ENCODE data around the gene DNM2.
"Not testable (repeated sequence)": the region's sequence is repeated elsewhere in the genome, so short reads cannot be mapped to it uniquely, and the experiment has no call there.

Gene DNM2

DNA sequence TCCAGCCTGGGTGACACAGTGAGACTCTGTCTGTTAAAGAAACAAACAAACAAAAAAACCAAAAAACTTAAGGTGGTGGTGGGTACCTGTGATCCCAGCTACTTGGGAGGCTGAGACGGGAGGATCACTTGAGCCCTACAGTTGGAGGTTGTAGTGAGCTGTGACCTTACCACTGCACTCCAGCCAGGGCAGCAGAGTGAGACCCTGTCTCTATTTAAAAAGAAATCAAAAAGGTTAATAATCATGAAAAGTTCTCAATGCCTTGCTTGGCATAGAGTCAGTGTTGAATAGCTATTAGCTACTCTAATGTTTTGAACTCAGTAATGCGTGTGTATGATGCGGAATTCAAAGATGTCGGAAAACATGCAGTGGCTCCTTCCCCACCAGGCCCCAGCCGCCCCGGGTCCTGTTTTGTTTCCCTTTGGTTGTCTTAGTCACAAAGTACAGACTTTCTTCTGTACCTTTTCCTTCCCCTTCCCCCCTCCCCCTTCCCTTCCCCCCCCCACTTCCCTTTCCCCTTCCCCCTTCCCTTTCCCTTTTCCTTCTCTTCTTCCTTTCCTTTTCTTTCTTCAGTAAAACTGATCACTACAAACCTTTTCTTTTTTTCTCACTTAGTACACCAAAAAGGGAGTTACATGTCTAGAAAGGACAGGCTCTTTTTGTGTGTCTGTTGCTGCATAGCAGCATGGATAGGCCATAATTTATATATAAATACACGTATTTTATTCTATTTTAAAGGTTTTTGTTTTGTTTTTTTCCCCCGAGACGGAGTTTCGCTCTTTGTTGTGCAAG, 35.2 kb downstream of the DNM2 start:
- Histone ChIP-seq H3K18ac (ENCODE audit: low read length) (no peak overlapping the region), H2BK5ac (ENCODE audit: low read length) (no peak overlapping the region), H3K4ac (ENCODE audit: low read length) (no peak overlapping the region), H3K79me1 (ENCODE audit: low read depth, low read length) (peaks cover 14% of the 10 kb centered on the region), H3K9ac (ENCODE audit: low read depth, low read length, poor library complexity) (no peak overlapping the region), H3K4me3 (ENCODE audit: low read length in 2 of 2) (no peak overlapping the region), H3K23ac (ENCODE audit: low read depth, low read length, poor library complexity) (no peak overlapping the region), H4K8ac (ENCODE audit: low read depth, low read length) (no peak overlapping the region), H3K4me2 (ENCODE audit: insufficient read depth, low read length, poor library complexity, severe bottlenecking) (no peak overlapping the region), H2AK5ac (ENCODE audit: low read depth, low read length) (no peak overlapping the region), H2BK12ac (ENCODE audit: low read length) (no peak overlapping the region), H2BK120ac (ENCODE audit: low read depth, low read length) (no peak overlapping the region), H3K27me3 (ENCODE audit: control insufficient read depth in 3 of 3, insufficient read depth in 3 of 3, low read depth in 1 of 3, low read length in 3 of 3) (no peaks in the 10 kb centered on the region), H3K14ac (ENCODE audit: low read length) (no peak overlapping the region), H3K4me1 (ENCODE audit: control insufficient read depth in 2 of 2, insufficient read depth in 1 of 2, low read depth in 1 of 2, low read length in 2 of 2) (no peaks in the 10 kb centered on the region), H4K91ac (ENCODE audit: low read depth, low read length, poor library complexity) (no peak overlapping the region), H2AFZ (ENCODE audit: low read length) (no peak overlapping the region), H3K27ac (replicated peaks; ENCODE audit: low read length) (no peak overlapping the region), H3K9me3 (replicated peaks in 1 of 2; ENCODE audit: control insufficient read depth in 2 of 2, insufficient read depth in 1 of 2, low read depth in 1 of 2, low read length in 2 of 2) (peaks cover 0 to 2% of the 10 kb centered on the region in 2 donors), H2BK15ac (ENCODE audit: low read length) (no peak overlapping the region), H3K36me3 (replicated peaks in 1 of 2; ENCODE audit: control insufficient read depth in 2 of 2, insufficient read depth in 2 of 2, low read length in 2 of 2) (peaks cover 3 to 4% of the 10 kb centered on the region in 2 donors)
- WGBS, 2 donors (ENCODE audit: extremely low coverage in 2 of 2, insufficient read length in 2 of 2, insufficient replicate concordance in 1 of 2): no CpG with 5 or more reads among the region's 10 CpGs
- DNase-seq (ENCODE audit: low spot score): no peak

DNA sequence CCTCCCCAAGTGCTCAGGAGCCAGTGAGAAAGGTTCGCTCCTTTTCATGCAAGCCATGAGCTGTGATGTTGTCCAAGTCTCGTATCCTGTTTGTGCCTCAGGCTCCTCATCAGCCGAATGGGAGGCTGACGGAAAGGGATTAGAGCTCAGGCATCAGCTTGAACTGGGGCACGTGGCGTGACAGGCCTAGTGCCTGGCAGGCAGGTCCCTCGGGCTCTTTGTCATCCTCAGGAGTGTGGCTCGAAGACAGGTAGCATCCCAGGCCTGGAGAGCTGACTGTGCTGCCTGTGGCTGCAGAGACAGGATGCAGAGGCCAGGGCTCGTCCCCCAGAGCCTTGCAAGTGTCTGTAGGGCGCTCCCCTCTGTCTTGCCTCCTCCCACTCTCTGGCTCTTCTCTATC, 38.5 kb downstream of the DNM2 start:
- H4K91ac ChIP-seq (ENCODE audit: low read depth, low read length, poor library complexity): no peak overlapping the region
- peaks cover 10% of the 10 kb centered on the region for H3K79me1 ChIP-seq (ENCODE audit: low read depth, low read length)
- no peak overlapping the region for H3K14ac ChIP-seq (ENCODE audit: low read length)
- no peak overlapping the region for H3K27ac ChIP-seq (replicated peaks; ENCODE audit: low read length)
- H2AFZ ChIP-seq (ENCODE audit: low read length): no peak overlapping the region
- no peak overlapping the region for H2BK5ac ChIP-seq (ENCODE audit: low read length)
- peaks cover 5 to 7% of the 10 kb centered on the region in 2 donors for H3K36me3 ChIP-seq (replicated peaks in 1 of 2; ENCODE audit: control insufficient read depth in 2 of 2, insufficient read depth in 2 of 2, low read length in 2 of 2)
- peak overlapping the region; percentile 55 for H3K9ac ChIP-seq (ENCODE audit: low read depth, low read length, poor library complexity)
- no peak overlapping the region for H2BK12ac ChIP-seq (ENCODE audit: low read length)
- WGBS, 2 donors (ENCODE audit: extremely low coverage in 2 of 2, insufficient read length in 2 of 2, insufficient replicate concordance in 1 of 2): no CpG with 5 or more reads among the region's 10 CpGs
- H3K23ac ChIP-seq (ENCODE audit: low read depth, low read length, poor library complexity): peak overlapping the region; percentile 92
- peak overlapping the region; percentile 0 for H3K18ac ChIP-seq (ENCODE audit: low read length)
- no peak overlapping the region for H3K4me2 ChIP-seq (ENCODE audit: insufficient read depth, low read length, poor library complexity, severe bottlenecking)
- no peaks in the 10 kb centered on the region for H3K27me3 ChIP-seq (ENCODE audit: control insufficient read depth in 3 of 3, insufficient read depth in 3 of 3, low read depth in 1 of 3, low read length in 3 of 3)
- DNase-seq (ENCODE audit: low spot score): no peak
- H3K4ac ChIP-seq (ENCODE audit: low read length): no peak overlapping the region
- no peak overlapping the region for H2BK120ac ChIP-seq (ENCODE audit: low read depth, low read length)
- peaks cover 0 to 2% of the 10 kb centered on the region in 2 donors for H3K9me3 ChIP-seq (replicated peaks in 1 of 2; ENCODE audit: control insufficient read depth in 2 of 2, insufficient read depth in 1 of 2, low read depth in 1 of 2, low read length in 2 of 2)
- H2BK15ac ChIP-seq (ENCODE audit: low read length): no peak overlapping the region
- H4K8ac ChIP-seq (ENCODE audit: low read depth, low read length): no peak overlapping the region
- no peak overlapping the region for H3K4me3 ChIP-seq (ENCODE audit: low read length in 2 of 2)
- no peak overlapping the region for H2AK5ac ChIP-seq (ENCODE audit: low read depth, low read length)
- peaks cover 0 to 10% of the 10 kb centered on the region in 2 donors for H3K4me1 ChIP-seq (ENCODE audit: control insufficient read depth in 2 of 2, insufficient read depth in 1 of 2, low read depth in 1 of 2, low read length in 2 of 2)

DNA sequence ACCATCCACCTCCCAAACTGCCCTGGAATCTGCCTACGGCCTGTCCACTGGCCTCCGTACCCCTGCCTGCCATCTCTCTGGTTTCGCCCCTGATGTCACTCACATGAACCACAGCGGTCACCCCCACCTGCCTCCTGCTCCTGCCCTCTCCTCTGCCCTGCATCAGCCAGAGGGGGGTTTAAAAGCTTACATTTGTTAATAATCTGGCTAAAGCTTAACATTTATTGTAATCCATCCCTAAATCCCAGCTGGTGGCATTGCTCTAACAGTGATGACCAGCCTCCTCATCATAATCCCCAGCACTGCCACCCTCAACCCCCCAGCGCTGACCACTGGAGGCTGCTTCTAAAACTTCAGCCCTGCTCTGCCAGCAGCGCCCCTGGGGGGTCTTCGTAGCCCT, 38.9 kb downstream of the DNM2 start:
- no CpG with 5 or more reads among the region's 7 CpGs for WGBS, 2 donors (ENCODE audit: extremely low coverage in 2 of 2, insufficient read length in 2 of 2, insufficient replicate concordance in 1 of 2)
- Histone ChIP-seq H3K4ac (ENCODE audit: low read length) (no peak overlapping the region), H2BK5ac (ENCODE audit: low read length) (no peak overlapping the region), H3K4me2 (ENCODE audit: insufficient read depth, low read length, poor library complexity, severe bottlenecking) (no peak overlapping the region), H3K36me3 (replicated peaks in 1 of 2; ENCODE audit: control insufficient read depth in 2 of 2, insufficient read depth in 2 of 2, low read length in 2 of 2) (peaks cover 9 to 11% of the 10 kb centered on the region in 2 donors), H2BK12ac (ENCODE audit: low read length) (no peak overlapping the region), H4K91ac (ENCODE audit: low read depth, low read length, poor library complexity) (no peak overlapping the region), H3K23ac (ENCODE audit: low read depth, low read length, poor library complexity) (peak overlapping the region; percentile 92), H3K27me3 (ENCODE audit: control insufficient read depth in 3 of 3, insufficient read depth in 3 of 3, low read depth in 1 of 3, low read length in 3 of 3) (no peaks in the 10 kb centered on the region), H4K8ac (ENCODE audit: low read depth, low read length) (no peak overlapping the region), H2AFZ (ENCODE audit: low read length) (no peak overlapping the region), H3K27ac (replicated peaks; ENCODE audit: low read length) (no peak overlapping the region), H2AK5ac (ENCODE audit: low read depth, low read length) (no peak overlapping the region), H3K79me1 (ENCODE audit: low read depth, low read length) (peaks cover 10% of the 10 kb centered on the region), H3K9me3 (replicated peaks in 1 of 2; ENCODE audit: control insufficient read depth in 2 of 2, insufficient read depth in 1 of 2, low read depth in 1 of 2, low read length in 2 of 2) (peaks cover 0 to 3% of the 10 kb centered on the region in 2 donors), H3K4me3 (ENCODE audit: low read length in 2 of 2) (no peak overlapping the region), H3K14ac (ENCODE audit: low read length) (no peak overlapping the region), H3K4me1 (ENCODE audit: control insufficient read depth in 2 of 2, insufficient read depth in 1 of 2, low read depth in 1 of 2, low read length in 2 of 2) (peaks cover 0 to 10% of the 10 kb centered on the region in 2 donors), H3K18ac (ENCODE audit: low read length) (no peak overlapping the region), H2BK120ac (ENCODE audit: low read depth, low read length) (no peak overlapping the region), H2BK15ac (ENCODE audit: low read length) (no peak overlapping the region), H3K9ac (ENCODE audit: low read depth, low read length, poor library complexity) (peak overlapping the region; percentile 55)
- no peak for DNase-seq (ENCODE audit: low spot score)

DNA sequence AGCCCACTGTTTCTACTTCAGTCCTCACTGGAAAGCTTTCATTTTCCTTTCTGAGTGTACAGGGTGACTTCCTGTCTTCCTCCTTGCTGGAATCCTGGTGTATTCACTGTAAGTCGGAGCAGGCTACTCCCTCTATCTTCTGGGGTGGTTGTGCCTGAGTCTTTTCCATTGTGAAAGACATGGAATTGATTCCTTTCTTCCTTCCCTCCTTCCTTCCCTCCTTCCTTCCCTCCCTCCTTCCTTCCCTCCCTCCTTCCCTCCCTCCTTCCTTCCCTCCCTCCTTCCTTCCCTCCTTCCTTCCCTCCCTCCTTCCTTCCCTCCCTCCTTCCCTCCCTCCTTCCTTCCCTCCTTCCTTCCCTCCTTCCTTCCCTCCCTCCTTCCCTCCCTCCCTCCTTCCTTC, 40.2 kb downstream of the DNM2 start:
- H4K91ac ChIP-seq (ENCODE audit: low read depth, low read length, poor library complexity); H3K4ac ChIP-seq (ENCODE audit: low read length); H3K23ac ChIP-seq (ENCODE audit: low read depth, low read length, poor library complexity); H3K27ac ChIP-seq (replicated peaks; ENCODE audit: low read length); H4K8ac ChIP-seq (ENCODE audit: low read depth, low read length); H3K4me1 ChIP-seq (ENCODE audit: control insufficient read depth in 2 of 2, insufficient read depth in 1 of 2, low read depth in 1 of 2, low read length in 2 of 2); H2AK5ac ChIP-seq (ENCODE audit: low read depth, low read length); H2BK5ac ChIP-seq (ENCODE audit: low read length); H3K27me3 ChIP-seq (ENCODE audit: control insufficient read depth in 3 of 3, insufficient read depth in 3 of 3, low read depth in 1 of 3, low read length in 3 of 3); H2AFZ ChIP-seq (ENCODE audit: low read length); H3K79me1 ChIP-seq (ENCODE audit: low read depth, low read length); DNase-seq (ENCODE audit: low spot score); H2BK15ac ChIP-seq (ENCODE audit: low read length); H3K18ac ChIP-seq (ENCODE audit: low read length); H3K14ac ChIP-seq (ENCODE audit: low read length); H3K4me3 ChIP-seq (ENCODE audit: low read length in 2 of 2); H3K9me3 ChIP-seq (replicated peaks in 1 of 2; ENCODE audit: control insufficient read depth in 2 of 2, insufficient read depth in 1 of 2, low read depth in 1 of 2, low read length in 2 of 2); H2BK12ac ChIP-seq (ENCODE audit: low read length); H3K9ac ChIP-seq (ENCODE audit: low read depth, low read length, poor library complexity); H3K4me2 ChIP-seq (ENCODE audit: insufficient read depth, low read length, poor library complexity, severe bottlenecking); H2BK120ac ChIP-seq (ENCODE audit: low read depth, low read length): not testable (repeated sequence)
- no CpG with 5 or more reads among the region's 1 CpG for WGBS, 2 donors (ENCODE audit: extremely low coverage in 2 of 2, insufficient read length in 2 of 2, insufficient replicate concordance in 1 of 2)
- peaks cover 9 to 13% of the 10 kb centered on the region in 2 donors for H3K36me3 ChIP-seq (replicated peaks in 1 of 2; ENCODE audit: control insufficient read depth in 2 of 2, insufficient read depth in 2 of 2, low read length in 2 of 2)

Data from neuronal stem cell (in vitro differentiated cells).